Parathyroid adenoma (tissue), 2 donors: ENCODE data around the gene STK10.

Experiments
- H2AFZ ChIP-seq: fragments of 300-600 bp; sonication (generic); one replicate; pipeline ENCODE4 v1.7.0; 2017; ENCODE audit warnings: antibody characterized with exemption, mild to moderate bottlenecking
- H3K27ac ChIP-seq: fragments of 300-600 bp; sonication (generic); one replicate; pipeline ENCODE4 v1.7.0; 2017
- H3K27me3 ChIP-seq: fragments of 300-600 bp; sonication (generic); one replicate; pipeline ENCODE4 v1.7.0; 2017; ENCODE audit warnings: low read length; ENCODE audit not compliant: control insufficient read depth, insufficient read depth
- H3K36me3 ChIP-seq: fragments of 300-600 bp; sonication (generic); one replicate; pipeline ENCODE4 v1.7.0; 2017; ENCODE audit warnings: low read length; ENCODE audit not compliant: control insufficient read depth, insufficient read depth
- H3K4me1 ChIP-seq: fragments of 300-600 bp; sonication (generic); one replicate; pipeline ENCODE4 v1.7.0; 2017; ENCODE audit warnings: control low read depth
- H3K4me2 ChIP-seq: fragments of 300-600 bp; sonication (generic); one replicate; pipeline ENCODE4 v1.7.0; 2017; ENCODE audit warnings: low read length
- H3K4me3 ChIP-seq: fragments of 300-600 bp; sonication (generic); one replicate; pipeline ENCODE4 v1.7.0; 2017; ENCODE audit warnings: low read depth, low read length
- H3K79me2 ChIP-seq: fragments of 300-600 bp; sonication (generic); one replicate; pipeline ENCODE4 v1.7.0; 2017; ENCODE audit warnings: control low read depth
- H3K9ac ChIP-seq: fragments of 300-600 bp; sonication (generic); one replicate; pipeline ENCODE4 v1.7.0; 2017; ENCODE audit warnings: mild to moderate bottlenecking
- H3K9me3 ChIP-seq: fragments of 300-600 bp; sonication (generic); one replicate; pipeline ENCODE4 v1.7.0; 2017; ENCODE audit warnings: low read length; ENCODE audit not compliant: control insufficient read depth
- TF ChIP-seq, protein P1 (sequence below): fragments of 300-600 bp; sonication (generic); IDR thresholded peaks from one replicate; pipeline ENCODE4 v1.7.0; 2017; ENCODE audit warnings: antibody characterized with exemption, mild to moderate bottlenecking
- donor health status: primary hyperparathyroidism.

STK10 gene

GRCh38 chr5:172010278-172010677 is 177.7 kb downstream of the STK10 start:
- no peak overlapping the region for H3K9ac ChIP-seq
- H3K79me2 ChIP-seq, result peaks cover 9% of the 10 kb centered on the region
- TF ChIP-seq, protein P1, sequence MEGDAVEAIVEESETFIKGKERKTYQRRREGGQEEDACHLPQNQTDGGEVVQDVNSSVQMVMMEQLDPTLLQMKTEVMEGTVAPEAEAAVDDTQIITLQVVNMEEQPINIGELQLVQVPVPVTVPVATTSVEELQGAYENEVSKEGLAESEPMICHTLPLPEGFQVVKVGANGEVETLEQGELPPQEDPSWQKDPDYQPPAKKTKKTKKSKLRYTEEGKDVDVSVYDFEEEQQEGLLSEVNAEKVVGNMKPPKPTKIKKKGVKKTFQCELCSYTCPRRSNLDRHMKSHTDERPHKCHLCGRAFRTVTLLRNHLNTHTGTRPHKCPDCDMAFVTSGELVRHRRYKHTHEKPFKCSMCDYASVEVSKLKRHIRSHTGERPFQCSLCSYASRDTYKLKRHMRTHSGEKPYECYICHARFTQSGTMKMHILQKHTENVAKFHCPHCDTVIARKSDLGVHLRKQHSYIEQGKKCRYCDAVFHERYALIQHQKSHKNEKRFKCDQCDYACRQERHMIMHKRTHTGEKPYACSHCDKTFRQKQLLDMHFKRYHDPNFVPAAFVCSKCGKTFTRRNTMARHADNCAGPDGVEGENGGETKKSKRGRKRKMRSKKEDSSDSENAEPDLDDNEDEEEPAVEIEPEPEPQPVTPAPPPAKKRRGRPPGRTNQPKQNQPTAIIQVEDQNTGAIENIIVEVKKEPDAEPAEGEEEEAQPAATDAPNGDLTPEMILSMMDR, result no peak
- no peaks in the 10 kb centered on the region for H3K36me3 ChIP-seq
- no peak overlapping the region for H3K4me3 ChIP-seq
- H3K27ac ChIP-seq, result no peak overlapping the region
- H3K9me3 ChIP-seq, result no peaks in the 10 kb centered on the region
- no peaks in the 10 kb centered on the region for H3K27me3 ChIP-seq
- H3K4me1 ChIP-seq, result peaks cover 9% of the 10 kb centered on the region
- H2AFZ ChIP-seq, result no peak overlapping the region
- H3K4me2 ChIP-seq, result no peak overlapping the region

DNA sequence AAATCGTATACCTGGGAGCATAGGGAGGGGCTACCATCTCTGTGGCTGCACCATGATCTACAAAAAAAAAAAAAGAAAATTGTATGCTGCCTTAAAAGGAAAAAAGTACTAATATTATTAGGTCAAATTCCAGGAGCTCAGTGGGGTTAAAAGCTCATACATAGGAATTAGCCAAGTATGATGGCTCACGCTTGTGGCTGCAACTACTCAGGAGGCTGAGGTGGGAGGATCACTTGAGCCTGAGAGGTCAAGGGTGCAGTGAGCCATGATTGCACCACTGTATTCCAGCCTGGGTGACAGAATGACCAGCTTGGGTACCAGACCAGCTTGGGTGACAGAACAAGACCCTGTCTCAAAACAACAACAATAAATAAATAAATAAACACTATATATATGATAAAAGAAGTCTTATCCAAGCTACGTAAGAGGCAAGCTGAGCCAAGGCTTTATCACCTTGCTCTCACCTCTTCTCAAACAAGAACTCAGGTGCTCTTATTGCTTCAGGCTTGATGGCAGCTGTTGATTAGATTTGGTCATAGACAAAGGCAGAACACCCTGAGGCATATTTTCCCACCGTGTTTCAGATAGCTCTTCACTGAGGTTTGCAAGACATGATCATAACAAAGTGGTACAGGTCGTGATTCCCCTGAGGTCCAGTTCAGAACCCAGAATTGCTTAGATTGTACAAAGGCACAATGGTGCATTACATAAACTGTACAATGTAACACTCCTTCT is 178.3 kb downstream of the STK10 start:
- peaks cover 15% of the 10 kb centered on the region for H3K79me2 ChIP-seq
- no peak overlapping the region for H3K9ac ChIP-seq
- H3K36me3 ChIP-seq, result no peaks in the 10 kb centered on the region
- no peak overlapping the region for H3K27ac ChIP-seq
- peaks cover 9% of the 10 kb centered on the region for H3K4me1 ChIP-seq
- no peak overlapping the region for H3K4me2 ChIP-seq
- TF ChIP-seq, protein P1, result no peak
- H3K4me3 ChIP-seq, result no peak overlapping the region
- no peaks in the 10 kb centered on the region for H3K9me3 ChIP-seq
- H3K27me3 ChIP-seq, result no peaks in the 10 kb centered on the region
- H2AFZ ChIP-seq, result no peak overlapping the region

GRCh38 chr5:172008689-172009141 is 179.3 kb downstream of the STK10 start:
- Histone ChIP-seq H3K27me3 (no peaks in the 10 kb centered on the region), H3K9ac (no peak overlapping the region), H3K4me1 (peaks cover 9% of the 10 kb centered on the region), H3K4me2 (no peak overlapping the region), H3K36me3 (no peaks in the 10 kb centered on the region), H2AFZ (no peak overlapping the region), H3K9me3 (no peaks in the 10 kb centered on the region), H3K79me2 (peaks cover 19% of the 10 kb centered on the region), H3K4me3 (no peak overlapping the region), H3K27ac (no peak overlapping the region)
- TF ChIP-seq, protein P1, result no peak

GRCh38 chr5:172008111-172008455 is 179.9 kb downstream of the STK10 start:
- H3K9me3 ChIP-seq, result no peaks in the 10 kb centered on the region
- no peak overlapping the region for H3K4me2 ChIP-seq
- TF ChIP-seq, protein P1, result no peak
- no peaks in the 10 kb centered on the region for H3K36me3 ChIP-seq
- H3K4me3 ChIP-seq, result no peak overlapping the region
- H3K4me1 ChIP-seq, result peaks cover 12% of the 10 kb centered on the region
- no peak overlapping the region for H3K27ac ChIP-seq
- no peak overlapping the region for H2AFZ ChIP-seq
- H3K79me2 ChIP-seq, result peaks cover 25% of the 10 kb centered on the region
- H3K27me3 ChIP-seq, result no peaks in the 10 kb centered on the region
- H3K9ac ChIP-seq, result no peak overlapping the region
